Stomach smooth muscle (tissue), 2 donors: ENCODE results near the gene SLC24A4.

Experiments used
- H3K27ac ChIP-seq: one replicate; pipeline ENCODE4 v1.7.0; 2013; ENCODE audit warnings: mild to moderate bottlenecking, low read length, inconsistent platforms
- H3K27me3 ChIP-seq, 2 donors: one replicate each; pipeline ENCODE4 v1.7.0; 2013; ENCODE audit warnings: low read length in 2 of 2; ENCODE audit not compliant: insufficient read depth in 2 of 2, control insufficient read depth in 1 of 2
- H3K36me3 ChIP-seq, 2 donors: one replicate each; pipeline ENCODE4 v1.7.0; 2013; ENCODE audit warnings: low read length in 2 of 2; ENCODE audit not compliant: control insufficient read depth in 2 of 2, insufficient read depth in 2 of 2
- H3K4me1 ChIP-seq: one replicate; pipeline ENCODE4 v1.7.0; 2013; ENCODE audit warnings: low read length; ENCODE audit not compliant: control insufficient read depth, insufficient read depth
- H3K4me3 ChIP-seq, 2 donors: one replicate each; pipeline ENCODE4 v1.7.0; 2013; ENCODE audit warnings: low read length in 2 of 2
- H3K9ac ChIP-seq, 2 donors: one replicate each; pipeline ENCODE4 v1.7.0; 2013; ENCODE audit warnings: low read length in 2 of 2, mild to moderate bottlenecking in 1 of 2
- H3K9me3 ChIP-seq, 2 donors: one replicate each; pipeline ENCODE4 v1.7.0; 2013; ENCODE audit warnings: low read length in 2 of 2; ENCODE audit not compliant: control insufficient read depth in 2 of 2
- donor health status: healthy.
- donor health status: Pancreatic carcinoma.

The SLC24A4 gene

DNA sequence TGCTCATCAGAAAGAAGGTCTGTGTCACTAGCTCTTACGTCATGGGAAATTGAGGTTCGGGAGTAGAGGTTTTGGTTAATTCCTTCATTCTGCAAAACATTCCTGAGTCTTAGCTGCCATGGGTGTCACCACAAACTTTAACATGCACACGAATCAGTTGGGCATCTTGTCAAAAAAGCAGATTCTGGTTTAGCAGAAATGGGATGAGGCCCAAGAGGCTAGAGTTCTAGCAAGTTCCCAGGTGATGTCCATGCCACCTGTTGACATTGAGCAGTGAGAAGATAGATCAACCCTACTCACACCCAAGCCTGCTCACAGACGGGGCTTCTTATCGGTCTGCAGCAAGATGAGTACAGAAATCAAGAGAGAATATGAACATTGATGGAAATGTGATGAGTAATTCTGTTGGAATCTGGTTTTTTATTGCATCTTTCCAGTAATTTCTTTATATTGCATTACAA lies 179.0 kb downstream of the SLC24A4 start:
- no peaks in the 10 kb centered on the region for H3K27me3 ChIP-seq

DNA sequence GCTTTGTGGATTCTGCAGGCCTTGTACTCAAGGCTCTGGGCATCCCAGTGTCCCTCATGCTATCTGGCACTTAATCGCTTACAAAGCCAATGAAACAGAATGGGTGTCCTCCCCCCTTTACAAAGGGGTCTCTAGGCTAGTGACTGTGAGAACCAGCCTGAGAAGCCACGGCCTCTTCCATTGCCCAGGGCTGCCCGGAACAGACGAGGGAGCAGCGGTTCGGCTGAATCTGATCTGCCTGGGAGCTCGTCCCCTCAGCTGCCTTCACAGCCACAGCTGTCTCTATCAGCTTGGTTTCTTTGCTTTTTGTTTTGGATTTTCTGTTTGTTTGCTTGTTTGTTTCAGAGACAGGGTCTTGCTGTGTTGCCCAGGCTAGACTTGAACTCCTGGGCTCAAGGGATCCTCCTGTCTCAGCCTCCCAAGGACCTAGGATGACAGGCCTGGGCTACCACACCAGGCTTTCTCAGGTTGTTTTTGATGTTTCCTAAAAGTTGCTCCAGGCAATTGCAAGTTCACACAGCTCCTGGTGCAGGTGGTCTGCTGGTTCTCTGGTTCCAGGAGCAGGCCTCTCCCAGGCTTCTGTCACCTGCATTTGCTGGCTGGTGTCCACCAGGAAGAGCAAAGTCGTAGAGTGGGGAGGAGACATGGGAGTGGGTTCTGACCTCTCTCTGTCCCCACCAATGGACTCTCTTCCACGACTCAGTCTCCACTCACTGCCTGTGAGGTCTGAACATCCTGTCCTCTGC lies 179.7 kb downstream of the SLC24A4 start:
- Histone ChIP-seq H3K27ac (no peak overlapping the region), H3K9ac (no peak overlapping the region), H3K4me3 (no peak overlapping the region), H3K27me3 (no peaks in the 10 kb centered on the region), H3K36me3 (no peaks in the 10 kb centered on the region), H3K4me1 (peaks cover 3% of the 10 kb centered on the region), H3K9me3 (no peaks in the 10 kb centered on the region)

More for the DNA sequence above, 179.0 kb downstream of the SLC24A4 start:
- H3K9me3 ChIP-seq: no peaks in the 10 kb centered on the region
- no peak overlapping the region for H3K9ac ChIP-seq
- no peaks in the 10 kb centered on the region for H3K36me3 ChIP-seq
- peaks cover 3% of the 10 kb centered on the region for H3K4me1 ChIP-seq
- no peak overlapping the region for H3K27ac ChIP-seq
- no peak overlapping the region for H3K4me3 ChIP-seq

DNA sequence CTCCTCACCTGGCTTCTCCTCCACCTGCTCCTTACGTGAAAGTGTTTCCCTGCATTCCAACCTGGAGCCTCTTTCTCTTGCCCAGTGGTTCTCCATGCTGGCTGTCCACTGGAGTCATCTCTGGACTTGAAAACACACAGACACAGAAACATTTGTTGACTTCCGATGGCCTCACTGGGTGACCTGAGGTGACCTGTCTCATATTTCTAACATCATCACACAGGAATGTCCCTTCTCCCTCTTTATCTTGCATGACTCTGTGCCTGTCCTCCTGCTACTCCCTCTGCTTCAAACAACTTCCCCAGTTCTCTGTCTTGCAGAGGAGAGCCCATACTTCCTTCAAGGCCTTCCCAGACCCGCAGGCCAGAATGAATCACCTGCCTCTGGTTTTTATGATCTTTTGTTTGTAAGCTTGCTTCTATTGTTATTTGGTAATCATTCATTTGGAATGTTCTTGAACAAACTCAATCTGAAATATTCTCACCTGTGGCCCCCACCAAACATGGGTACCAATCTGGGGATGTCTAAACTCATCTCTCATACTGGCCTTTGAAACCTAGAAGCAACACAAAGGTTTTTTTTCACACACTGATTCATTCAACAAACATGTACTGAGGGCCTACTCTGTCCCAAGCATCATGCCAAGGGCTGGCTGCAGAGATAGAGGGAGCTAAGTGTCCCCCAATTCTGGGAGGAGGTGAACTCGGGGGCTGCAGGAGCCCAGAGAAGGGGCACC lies 181.0 kb downstream of the SLC24A4 start:
- Histone ChIP-seq H3K4me1 (peaks cover 3% of the 10 kb centered on the region), H3K9me3 (no peaks in the 10 kb centered on the region), H3K27me3 (no peaks in the 10 kb centered on the region), H3K36me3 (no peaks in the 10 kb centered on the region), H3K27ac (no peak overlapping the region), H3K9ac (no peak overlapping the region), H3K4me3 (no peak overlapping the region)

DNA sequence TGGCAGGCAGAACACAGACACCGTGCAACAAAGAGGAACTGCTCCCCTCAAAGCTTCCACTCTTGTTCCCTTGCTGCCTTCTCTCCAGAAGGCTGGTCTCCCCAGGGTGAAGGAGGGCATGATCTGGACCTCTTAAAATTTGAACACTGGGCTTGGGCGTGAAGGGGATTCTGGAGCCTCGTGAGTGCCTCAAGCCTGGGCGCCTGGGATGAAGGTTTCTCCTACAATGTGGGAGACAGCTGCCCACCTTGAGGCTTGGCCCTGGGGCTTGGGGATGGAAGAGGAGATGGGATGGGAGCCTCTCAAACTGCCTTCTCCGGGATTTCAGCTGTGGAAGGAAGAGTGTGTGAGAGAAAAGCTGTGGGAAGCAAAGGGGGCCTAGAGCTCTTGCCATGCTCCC lies 182.9 kb downstream of the SLC24A4 start:
- no peak overlapping the region for H3K9ac ChIP-seq
- no peaks in the 10 kb centered on the region for H3K9me3 ChIP-seq
- no peak overlapping the region for H3K27ac ChIP-seq
- H3K4me1 ChIP-seq: peaks cover 3% of the 10 kb centered on the region
- H3K36me3 ChIP-seq: no peaks in the 10 kb centered on the region
- no peaks in the 10 kb centered on the region for H3K27me3 ChIP-seq
- no peak overlapping the region for H3K4me3 ChIP-seq

DNA sequence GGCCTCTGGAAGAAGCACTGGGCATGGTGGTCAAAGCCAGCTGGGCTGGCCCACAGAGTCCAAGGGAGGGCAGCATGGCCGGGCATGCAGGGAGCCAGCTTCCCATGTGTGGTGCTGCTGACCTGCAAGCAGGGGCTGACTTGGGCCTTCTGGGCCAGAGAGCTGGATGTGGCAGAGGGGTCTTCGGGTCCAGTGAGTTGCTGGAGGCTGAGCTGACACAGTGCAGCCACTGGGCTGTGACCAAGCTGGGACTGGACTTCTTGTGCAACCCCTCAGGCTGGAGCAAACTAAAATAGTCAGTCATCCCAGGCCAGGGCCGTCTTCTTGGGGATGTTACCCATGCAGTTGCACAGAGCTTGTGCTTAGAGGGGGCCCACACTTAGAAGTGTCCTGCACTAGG lies 183.3 kb downstream of the SLC24A4 start:
- Histone ChIP-seq H3K4me1 (peaks cover 3% of the 10 kb centered on the region), H3K9ac (no peak overlapping the region), H3K36me3 (no peaks in the 10 kb centered on the region), H3K9me3 (no peaks in the 10 kb centered on the region), H3K4me3 (no peak overlapping the region), H3K27me3 (no peaks in the 10 kb centered on the region), H3K27ac (no peak overlapping the region)

DNA sequence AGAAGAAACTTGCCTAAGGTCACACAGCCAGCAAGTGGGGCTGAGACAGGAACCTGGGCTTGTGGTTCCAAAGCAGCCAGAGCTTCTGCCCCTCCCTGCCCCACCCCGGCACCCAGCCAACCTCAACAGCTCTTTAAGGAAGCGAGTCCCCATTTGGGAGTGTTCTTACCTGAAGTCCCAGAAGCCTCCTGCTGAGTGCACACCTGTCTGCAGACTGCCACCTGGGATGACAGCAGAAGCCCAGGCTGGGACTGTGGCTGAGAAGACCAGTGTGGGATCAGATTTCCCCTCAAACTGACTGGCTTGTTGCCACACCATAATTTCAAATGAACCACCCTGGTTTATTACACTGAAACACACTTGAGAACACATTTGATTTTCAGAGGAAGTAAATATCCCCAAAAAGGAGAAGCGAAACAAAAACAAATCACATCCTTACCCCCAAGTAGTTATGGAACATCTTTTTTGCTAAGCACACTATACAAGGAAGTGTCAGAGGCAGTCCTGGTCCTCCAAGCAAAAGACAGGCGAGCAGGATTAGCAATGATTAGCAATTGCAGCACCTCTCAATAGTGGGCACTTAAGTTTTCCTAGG lies 184.3 kb downstream of the SLC24A4 start:
- no peaks in the 10 kb centered on the region for H3K27me3 ChIP-seq
- H3K36me3 ChIP-seq: no peaks in the 10 kb centered on the region
- no peaks in the 10 kb centered on the region for H3K9me3 ChIP-seq
- H3K4me3 ChIP-seq: no peak overlapping the region
- no peak overlapping the region for H3K9ac ChIP-seq
- H3K4me1 ChIP-seq: peaks cover 4% of the 10 kb centered on the region
- no peak overlapping the region for H3K27ac ChIP-seq

DNA sequence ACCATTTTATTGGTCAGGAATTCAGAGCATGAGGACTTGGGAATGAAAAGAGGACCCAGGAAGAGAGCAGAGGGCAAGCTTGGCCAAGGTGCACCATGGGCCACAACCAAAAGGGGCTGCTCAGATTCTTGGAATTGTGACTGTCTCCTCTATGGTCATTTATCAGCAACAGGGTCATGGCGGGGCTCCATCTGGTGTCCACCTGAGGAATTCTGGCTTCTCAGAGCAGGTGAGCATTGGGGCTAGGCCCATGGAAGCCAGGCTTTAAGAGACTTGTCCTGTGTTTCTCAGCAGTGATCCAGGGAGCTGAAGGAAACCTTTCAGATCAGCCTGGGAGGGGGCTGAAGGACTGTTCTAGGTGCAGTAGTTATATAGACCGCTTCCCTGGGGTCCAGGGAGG lies 188.0 kb downstream of the SLC24A4 start:
- Histone ChIP-seq H3K36me3 (no peaks in the 10 kb centered on the region), H3K9me3 (no peaks in the 10 kb centered on the region), H3K27ac (peak overlapping the region; percentile 31), H3K27me3 (no peaks in the 10 kb centered on the region), H3K4me1 (peaks cover 20% of the 10 kb centered on the region), H3K9ac (no peak overlapping the region), H3K4me3 (no peak overlapping the region)

DNA sequence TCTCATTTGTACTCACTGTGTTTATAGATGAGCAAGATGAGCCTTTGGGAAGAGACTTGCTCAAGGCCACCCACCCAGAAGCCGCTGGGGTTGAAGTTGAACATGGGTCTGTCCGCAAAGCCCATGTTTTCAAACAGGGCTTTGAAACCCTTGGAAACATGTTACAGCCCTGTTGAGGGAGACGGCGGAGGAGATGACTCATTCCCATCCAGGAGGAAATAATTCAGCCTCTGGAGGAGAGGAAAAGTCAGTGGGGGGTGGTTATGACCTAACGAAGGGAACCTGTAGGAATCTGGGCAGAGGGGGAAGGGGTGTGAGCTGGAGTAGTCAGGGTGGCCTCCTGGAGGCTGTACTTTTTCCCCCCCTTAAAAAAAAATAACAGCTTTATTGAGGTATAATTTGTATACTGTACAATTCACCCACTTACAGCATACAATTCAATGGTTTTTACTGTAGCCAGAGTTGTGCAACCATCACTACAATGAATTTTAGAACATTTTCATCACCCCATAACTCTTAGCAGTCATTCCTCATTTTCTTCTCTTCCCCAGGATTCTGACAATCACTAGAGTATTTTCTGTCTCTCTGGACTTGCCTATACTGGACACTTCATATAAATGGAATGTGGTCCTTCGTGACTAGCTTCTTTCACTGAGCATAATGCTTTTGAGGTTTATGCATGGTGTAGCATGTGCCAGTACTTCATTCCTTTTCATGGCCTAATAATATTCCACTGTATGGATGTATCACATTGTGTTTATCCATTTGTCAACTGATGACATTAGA lies 188.7 kb downstream of the SLC24A4 start:
- no peak overlapping the region for H3K9ac ChIP-seq
- H3K4me1 ChIP-seq: peaks cover 25% of the 10 kb centered on the region
- peak overlapping the region; percentile 31 for H3K27ac ChIP-seq

DNA sequence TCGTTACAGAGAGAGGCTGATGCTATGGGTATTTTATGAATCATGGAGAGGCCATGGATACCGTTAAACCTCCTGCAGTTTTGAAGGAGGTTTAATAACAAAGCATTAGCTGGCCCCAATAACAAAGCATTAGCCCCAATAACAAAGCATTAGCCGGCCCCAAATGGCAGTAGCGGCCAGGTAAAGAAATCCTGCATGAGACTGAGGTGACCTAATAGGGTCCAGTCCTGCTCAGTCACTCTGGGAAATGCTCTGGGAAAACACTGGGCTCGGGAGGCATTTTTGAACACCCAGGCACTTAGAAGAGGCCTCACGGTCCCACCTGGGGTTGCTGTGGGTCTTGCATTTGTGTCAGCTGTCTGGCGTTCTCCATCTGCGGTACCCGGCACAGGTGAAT lies 189.8 kb downstream of the SLC24A4 start:
- Histone ChIP-seq H3K4me3 (peak overlapping the region; percentile 72 to 89), H3K9ac (peak overlapping the region; percentile 81), H3K36me3 (no peaks in the 10 kb centered on the region), H3K4me1 (peaks cover 28% of the 10 kb centered on the region), H3K27ac (peak overlapping the region; percentile 87), H3K9me3 (no peaks in the 10 kb centered on the region), H3K27me3 (no peaks in the 10 kb centered on the region)

More for the DNA sequence above, 188.7 kb downstream of the SLC24A4 start:
- no peak overlapping the region for H3K4me3 ChIP-seq
- H3K36me3 ChIP-seq: no peaks in the 10 kb centered on the region
- H3K9me3 ChIP-seq: no peaks in the 10 kb centered on the region
- no peaks in the 10 kb centered on the region for H3K27me3 ChIP-seq

DNA sequence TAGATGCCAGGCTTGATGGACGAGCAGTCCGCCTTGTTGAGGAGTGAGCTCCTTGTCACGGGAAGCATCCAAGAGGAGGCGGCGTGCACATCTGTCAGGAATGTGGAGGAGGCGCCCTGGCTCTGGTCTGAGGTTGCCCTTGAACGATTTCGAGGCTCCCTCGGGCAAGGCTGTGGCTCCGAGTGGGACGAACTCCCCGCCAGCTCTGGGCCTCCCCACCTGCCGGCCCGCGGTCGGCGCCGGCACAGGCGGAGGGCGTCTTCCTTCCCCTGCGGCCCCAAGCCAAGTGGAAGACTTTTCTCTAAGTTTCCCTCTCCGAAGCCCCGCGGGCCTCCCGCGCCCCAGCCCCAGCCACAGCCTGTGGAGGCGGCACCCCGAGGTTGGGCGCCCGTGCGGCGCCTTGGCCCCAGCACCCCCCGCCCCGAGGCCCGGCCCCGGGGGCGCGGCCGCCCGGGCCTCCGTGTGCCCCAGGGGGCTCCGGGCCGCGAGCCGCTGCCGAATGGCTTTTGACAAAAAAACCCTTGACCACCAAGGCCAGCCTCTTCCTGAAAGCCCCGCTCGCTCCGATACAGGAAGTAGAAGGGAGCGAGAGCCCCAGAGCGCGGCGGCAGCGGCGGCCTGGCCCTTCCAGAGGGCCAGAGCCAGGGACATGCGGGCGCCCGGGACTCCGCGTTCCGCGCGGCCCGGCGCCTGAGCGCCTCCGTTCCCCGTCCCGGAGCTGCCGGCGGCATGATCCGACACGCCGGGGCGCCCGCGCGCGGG lies 190.4 kb downstream of the SLC24A4 start, which contains the start of gene RIN3:
TSS of gene RIN3 (plus strand) at position 578 of the 762 bp plus-strand sequence. CDS start at position 730, 152 bp downstream.
- Histone ChIP-seq H3K9me3 (no peaks in the 10 kb centered on the region), H3K27ac (peak within 1 kb of the TSS; percentile 87), H3K36me3 (no peaks in the 10 kb centered on the region), H3K4me1 (peaks cover 30% of the 10 kb centered on the region), H3K9ac (peak within 1 kb of the TSS; percentile 81 to 87), H3K4me3 (peak within 1 kb of the TSS; percentile 81 to 89), H3K27me3 (no peaks in the 10 kb centered on the region)
